SKM-1 (cell line): ENCODE results near the gene LRRC15.

ENCODE experiments used
- DNase-seq: peaks from one replicate; lab custom pipeline; 2025; ENCODE audit not compliant: unreplicated experiment; lab: John Stamatoyannopoulos, UW

LRRC15 gene

GRCh38 chr3:194320744-194321243 is 48.7 kb downstream of the LRRC15 start:
- DNase-seq, result no peak

DNA sequence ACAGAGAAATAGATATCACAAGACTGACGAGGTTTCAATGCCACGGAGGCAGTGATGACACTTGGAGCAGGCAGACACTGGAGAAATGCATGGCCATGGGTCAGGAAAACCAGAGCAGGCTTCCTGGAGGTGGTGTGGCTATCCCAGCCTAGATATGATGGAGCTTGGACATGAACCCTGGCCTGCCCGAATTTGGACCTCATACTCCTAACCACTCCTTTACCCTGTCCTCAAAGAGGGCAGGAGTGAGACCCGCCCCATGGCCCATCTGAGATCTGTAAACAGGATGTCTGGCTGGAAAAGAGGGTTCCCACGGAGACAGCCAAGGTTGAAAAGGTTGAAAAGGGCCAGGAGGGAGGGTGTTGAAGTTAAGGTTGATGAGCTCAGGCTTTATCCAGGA is 49.4 kb downstream of the LRRC15 start:
- no peak for DNase-seq

DNA sequence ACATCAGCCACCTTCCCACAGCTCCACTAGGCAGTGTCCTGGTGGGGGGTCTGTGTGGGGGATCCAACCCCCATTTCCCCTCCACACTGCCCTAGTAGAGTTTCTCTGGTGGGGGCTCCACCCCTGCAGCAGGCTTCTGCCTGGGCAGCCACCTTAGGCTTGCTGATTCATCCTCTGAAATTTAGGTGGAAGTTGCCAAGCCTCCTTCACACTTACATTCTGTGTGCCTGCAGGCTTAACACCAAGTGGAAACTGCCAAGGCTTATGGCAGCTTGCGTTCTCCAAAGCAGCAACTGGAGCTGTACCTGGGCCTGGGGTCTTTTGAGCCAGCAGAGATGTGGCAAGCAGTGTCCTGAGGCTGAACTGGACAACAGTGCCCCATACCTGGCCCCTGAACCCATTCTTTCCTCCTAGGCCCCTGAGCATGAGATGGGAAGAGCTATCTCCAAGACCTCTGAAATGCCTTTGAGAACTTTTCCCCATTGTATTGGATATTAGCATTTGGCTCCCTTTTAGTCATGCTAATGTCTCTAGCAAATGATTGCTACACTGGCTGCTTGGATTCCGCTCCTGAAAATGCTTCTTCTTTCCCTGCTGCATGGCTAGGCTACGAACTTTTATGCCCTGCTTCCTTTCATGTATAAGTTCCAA is 50.9 kb downstream of the LRRC15 start:
- no peak for DNase-seq

GRCh38 chr3:194316918-194317317 is 52.6 kb downstream of the LRRC15 start:
- DNase-seq, result no peak

- DNase-seq, result no peak
Measured at GRCh38 chr3:194315965-194316361, 53.6 kb downstream of the LRRC15 start.

GRCh38 chr3:194315088-194315964 is 54.2 kb downstream of the LRRC15 start:
- peak; percentile 65 for DNase-seq

GRCh38 chr3:194314388-194315068 is 55.0 kb downstream of the LRRC15 start:
- DNase-seq, result no peak

- no peak for DNase-seq
Measured at GRCh38 chr3:194313560-194314387, 55.8 kb downstream of the LRRC15 start.

- DNase-seq, result no peak
Measured at GRCh38 chr3:194312743-194313281, 56.7 kb downstream of the LRRC15 start.

GRCh38 chr3:194312186-194312742 is 57.3 kb downstream of the LRRC15 start:
- DNase-seq, result no peak

- no peak for DNase-seq
Measured at GRCh38 chr3:194311000-194311399, 58.5 kb downstream of the LRRC15 start.

GRCh38 chr3:194310060-194310835 is 59.3 kb downstream of the LRRC15 start:
- no peak for DNase-seq

DNA sequence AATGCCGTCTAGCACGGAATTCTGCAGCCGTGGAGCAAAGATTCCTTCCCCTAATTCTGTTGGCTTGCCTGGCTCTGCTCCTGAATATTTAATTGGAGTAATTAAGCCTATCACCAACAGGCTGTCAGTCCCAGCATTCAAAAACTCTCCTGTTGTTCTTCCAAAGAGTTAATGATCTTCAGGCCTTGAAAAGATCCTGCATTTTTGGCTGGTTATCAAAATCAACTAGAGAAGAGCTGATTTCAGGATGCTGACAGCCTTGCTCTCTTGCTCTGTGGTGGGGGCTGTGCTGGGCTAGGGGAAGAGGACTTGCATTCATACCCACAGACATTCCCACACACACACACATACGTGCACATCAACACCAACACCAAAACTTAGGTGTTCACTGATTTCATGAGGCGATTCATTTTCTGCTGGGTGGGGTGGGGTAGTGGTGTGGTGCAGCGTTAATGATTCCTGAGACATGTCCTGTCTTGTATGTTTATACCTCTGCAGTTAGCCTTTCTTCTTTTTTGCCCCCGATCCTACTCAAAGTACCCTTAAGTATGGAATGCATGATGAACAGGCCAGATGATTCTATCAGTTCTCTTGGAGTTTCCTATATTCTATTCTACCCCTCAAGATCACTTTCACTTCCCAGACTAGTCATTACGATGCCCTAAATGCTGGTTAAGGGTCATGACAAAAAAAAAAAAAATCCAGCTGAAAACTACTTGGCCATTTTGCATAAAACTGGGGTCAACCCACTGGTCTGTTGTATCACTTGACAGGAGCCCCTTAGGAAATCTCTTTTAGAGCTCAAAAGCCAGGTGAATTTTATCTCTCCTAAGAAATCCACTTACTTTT is 60.7 kb downstream of the LRRC15 start:
- DNase-seq, result no peak

DNA sequence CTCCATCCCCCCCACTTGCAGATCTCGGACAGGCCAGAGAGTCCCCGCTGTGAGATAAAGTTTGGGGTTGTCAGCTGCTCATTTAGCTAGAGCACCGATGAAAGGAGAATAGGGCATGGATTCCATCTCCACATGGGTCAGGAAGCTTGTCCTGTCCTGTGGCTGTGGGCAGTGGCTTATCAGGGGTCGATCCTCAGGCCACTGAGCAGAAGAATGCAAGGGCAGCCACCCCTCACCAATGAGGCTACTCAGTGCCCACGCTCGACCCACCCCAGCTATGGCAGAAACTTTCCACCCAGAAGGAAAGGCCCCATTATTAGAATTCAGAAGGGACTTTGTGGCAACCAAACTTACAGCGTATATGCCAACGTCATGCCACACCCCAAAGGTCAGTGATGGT is 61.7 kb downstream of the LRRC15 start:
- no peak for DNase-seq

GRCh38 chr3:194306771-194307640 is 62.5 kb downstream of the LRRC15 start:
- DNase-seq, result no peak

- DNase-seq, result no peak
Measured at GRCh38 chr3:194306109-194306686, 63.3 kb downstream of the LRRC15 start.
